ENCODE results near the gene CLIC6. TPM values are rescaled to one million over a fixed set of nuclear protein-coding genes. Genes with fewer than 3 reads are reported as not detected.

The CLIC6 gene
- total RNA-seq, 1 experiment from 2014 or later: 0.24 TPM

DNA sequence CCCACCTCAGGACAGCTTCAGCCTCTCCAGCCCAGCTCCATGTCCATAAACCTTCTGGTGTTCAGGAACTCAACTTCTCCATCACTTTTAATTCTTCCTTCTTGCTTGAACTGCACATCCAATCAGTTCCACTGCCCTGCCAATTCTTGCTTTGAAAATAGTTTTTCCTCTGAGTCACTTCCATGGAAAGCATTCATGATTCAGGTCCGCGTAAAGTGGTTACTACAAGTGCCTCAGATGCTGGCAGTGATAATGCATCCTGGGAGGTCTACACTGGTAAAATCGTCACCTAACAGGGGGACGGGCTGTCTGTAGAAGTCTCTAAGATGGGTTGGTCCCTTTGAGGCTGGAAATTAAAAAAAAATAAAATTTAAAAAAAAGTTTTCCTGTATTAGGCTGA is 27.9 kb upstream of the CLIC6 start:
- TF ChIP-seq, protein P1, sequence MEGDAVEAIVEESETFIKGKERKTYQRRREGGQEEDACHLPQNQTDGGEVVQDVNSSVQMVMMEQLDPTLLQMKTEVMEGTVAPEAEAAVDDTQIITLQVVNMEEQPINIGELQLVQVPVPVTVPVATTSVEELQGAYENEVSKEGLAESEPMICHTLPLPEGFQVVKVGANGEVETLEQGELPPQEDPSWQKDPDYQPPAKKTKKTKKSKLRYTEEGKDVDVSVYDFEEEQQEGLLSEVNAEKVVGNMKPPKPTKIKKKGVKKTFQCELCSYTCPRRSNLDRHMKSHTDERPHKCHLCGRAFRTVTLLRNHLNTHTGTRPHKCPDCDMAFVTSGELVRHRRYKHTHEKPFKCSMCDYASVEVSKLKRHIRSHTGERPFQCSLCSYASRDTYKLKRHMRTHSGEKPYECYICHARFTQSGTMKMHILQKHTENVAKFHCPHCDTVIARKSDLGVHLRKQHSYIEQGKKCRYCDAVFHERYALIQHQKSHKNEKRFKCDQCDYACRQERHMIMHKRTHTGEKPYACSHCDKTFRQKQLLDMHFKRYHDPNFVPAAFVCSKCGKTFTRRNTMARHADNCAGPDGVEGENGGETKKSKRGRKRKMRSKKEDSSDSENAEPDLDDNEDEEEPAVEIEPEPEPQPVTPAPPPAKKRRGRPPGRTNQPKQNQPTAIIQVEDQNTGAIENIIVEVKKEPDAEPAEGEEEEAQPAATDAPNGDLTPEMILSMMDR (IDR thresholded peaks at IDR 0.05; ENCODE audit: unreplicated experiment): no peak
- BruUV-seq (replicated peaks): no TSS peak
- intact Hi-C loops (cut with micrococcal nuclease; ENCODE audit: unreplicated experiment): no loop called here
- CTCF ChIA-PET: no interaction called here
- no peak for DNase-seq
- Mint-ChIP-seq H3K4me1 (ENCODE audit: low read depth, unreplicated experiment) (peaks cover 9% of the 10 kb centered on the region), H3K36me3 (ENCODE audit: insufficient read depth, unreplicated experiment) (no peaks in the 10 kb centered on the region), H3K27me3 (ENCODE audit: unreplicated experiment) (peaks cover 12% of the 10 kb centered on the region), H3K9me3 (ENCODE audit: low read depth, unreplicated experiment) (no peaks in the 10 kb centered on the region), H3K27ac (ENCODE audit: unreplicated experiment) (no peak overlapping the region), H3K4me3 (ENCODE audit: low read depth, unreplicated experiment) (no peak overlapping the region)

DNA sequence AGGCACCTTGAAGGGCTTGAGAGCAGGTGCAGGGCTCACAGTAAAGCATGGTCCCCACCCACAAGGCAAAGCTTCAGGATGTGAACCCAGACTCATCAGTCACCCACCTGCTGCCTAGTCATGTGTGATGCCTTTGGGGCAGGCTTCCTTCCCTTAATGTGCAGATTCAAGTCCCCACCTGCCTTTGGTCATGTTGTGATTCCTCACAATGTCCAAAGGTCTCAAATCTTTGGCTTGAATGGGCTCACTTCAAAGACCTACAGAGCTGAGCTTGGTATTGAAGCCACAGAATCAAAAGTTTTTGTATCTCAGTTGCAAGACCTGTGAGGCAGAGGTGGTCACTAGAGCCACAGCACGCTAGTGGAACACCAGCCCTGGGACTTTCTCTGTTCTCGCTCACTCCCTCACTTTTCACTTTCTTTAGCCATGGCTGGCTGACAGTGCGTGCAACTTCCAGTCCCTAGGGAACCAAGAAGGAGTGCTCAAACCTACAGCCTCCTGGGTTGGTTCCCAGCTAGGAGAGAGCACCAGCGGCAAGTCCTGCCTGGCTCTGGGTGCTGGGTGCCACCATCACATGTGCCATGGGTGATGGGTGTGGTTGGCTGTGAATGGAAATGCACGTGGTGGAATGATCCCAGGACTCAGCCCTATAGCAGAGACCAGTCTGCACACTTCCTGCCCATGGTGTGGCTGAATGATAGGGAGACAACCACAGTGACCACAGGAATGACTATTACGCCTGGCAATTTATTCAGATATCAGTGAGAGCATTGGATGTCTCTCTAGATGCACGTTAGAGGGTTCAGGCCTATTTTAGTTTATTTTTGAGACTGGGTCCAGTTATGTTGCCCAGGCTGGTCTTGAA is 26.4 kb upstream of the CLIC6 start:
- Mint-ChIP-seq H3K4me3 (ENCODE audit: low read depth, unreplicated experiment) (no peak overlapping the region), H3K9me3 (ENCODE audit: low read depth, unreplicated experiment) (no peaks in the 10 kb centered on the region), H3K36me3 (ENCODE audit: insufficient read depth, unreplicated experiment) (no peaks in the 10 kb centered on the region), H3K27me3 (ENCODE audit: unreplicated experiment) (no peaks in the 10 kb centered on the region), H3K4me1 (ENCODE audit: low read depth, unreplicated experiment) (peaks cover 15% of the 10 kb centered on the region), H3K27ac (ENCODE audit: unreplicated experiment) (no peak overlapping the region)
- DNase-seq: no peak
- TF ChIP-seq, protein P1 (IDR thresholded peaks at IDR 0.05; ENCODE audit: unreplicated experiment): no peak
- intact Hi-C loops (cut with micrococcal nuclease; ENCODE audit: unreplicated experiment): no loop called here
- BruUV-seq (replicated peaks): no TSS peak
- CTCF ChIA-PET: no interaction called here

DNA sequence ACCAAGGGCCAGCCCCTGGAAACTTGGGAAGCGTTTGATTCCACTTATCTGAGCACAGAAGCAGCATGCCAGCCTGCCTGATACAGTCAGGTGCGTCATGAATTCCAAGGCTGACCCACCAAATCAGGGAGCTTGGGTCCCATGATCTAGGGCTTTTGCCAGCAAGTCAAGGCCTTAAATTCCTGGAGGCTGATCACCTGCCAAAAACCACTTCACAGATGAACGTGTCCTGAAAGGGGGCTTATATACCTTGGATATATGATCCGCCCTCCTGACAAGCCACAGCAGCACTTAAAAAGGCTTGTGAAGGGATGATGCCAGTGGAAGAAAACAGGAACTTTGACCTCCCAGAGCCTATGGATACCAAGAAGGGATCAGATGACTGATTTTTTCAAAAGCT is 24.0 kb upstream of the CLIC6 start:
- Mint-ChIP-seq H3K27ac (ENCODE audit: unreplicated experiment) (no peak overlapping the region), H3K4me1 (ENCODE audit: low read depth, unreplicated experiment) (peaks cover 23% of the 10 kb centered on the region), H3K9me3 (ENCODE audit: low read depth, unreplicated experiment) (no peaks in the 10 kb centered on the region), H3K36me3 (ENCODE audit: insufficient read depth, unreplicated experiment) (no peaks in the 10 kb centered on the region), H3K4me3 (ENCODE audit: low read depth, unreplicated experiment) (no peak overlapping the region), H3K27me3 (ENCODE audit: unreplicated experiment) (no peaks in the 10 kb centered on the region)
- no TSS peak for BruUV-seq (replicated peaks)
- TF ChIP-seq, protein P1 (IDR thresholded peaks at IDR 0.05; ENCODE audit: unreplicated experiment): no peak
- intact Hi-C loops (cut with micrococcal nuclease; ENCODE audit: unreplicated experiment): no loop called here
- DNase-seq: no peak
- CTCF ChIA-PET: no interaction called here

DNA sequence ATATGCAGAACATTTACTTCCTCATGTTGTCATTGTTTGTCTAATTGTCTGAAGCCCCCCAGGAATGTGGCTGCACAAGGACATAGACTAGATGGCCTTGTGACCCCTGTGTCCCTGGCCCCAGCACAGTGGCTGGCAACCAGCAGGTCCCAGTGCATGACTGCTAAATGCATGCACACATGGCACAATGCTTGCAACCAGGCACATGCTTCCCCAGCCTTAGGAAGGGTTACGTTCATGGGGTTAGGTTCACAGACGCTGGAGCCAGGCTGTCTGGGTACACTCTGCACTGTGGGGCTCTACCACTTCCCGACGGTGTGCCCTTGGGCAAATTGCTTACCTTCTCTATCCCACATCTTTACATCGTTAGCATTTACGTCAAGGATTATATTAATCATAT is 21.2 kb upstream of the CLIC6 start:
- peaks cover 14% of the 10 kb centered on the region for H3K4me1 Mint-ChIP-seq (ENCODE audit: low read depth, unreplicated experiment)
- no peak overlapping the region for H3K27ac Mint-ChIP-seq (ENCODE audit: unreplicated experiment)
- CTCF ChIA-PET: no interaction called here
- no peak overlapping the region for H3K4me3 Mint-ChIP-seq (ENCODE audit: low read depth, unreplicated experiment)
- no peaks in the 10 kb centered on the region for H3K36me3 Mint-ChIP-seq (ENCODE audit: insufficient read depth, unreplicated experiment)
- no TSS peak for BruUV-seq (replicated peaks)
- DNase-seq: no peak
- H3K9me3 Mint-ChIP-seq (ENCODE audit: low read depth, unreplicated experiment): no peaks in the 10 kb centered on the region
- intact Hi-C loops (cut with micrococcal nuclease; ENCODE audit: unreplicated experiment): no loop called here
- TF ChIP-seq, protein P1 (IDR thresholded peaks at IDR 0.05; ENCODE audit: unreplicated experiment): no peak
- H3K27me3 Mint-ChIP-seq (ENCODE audit: unreplicated experiment): no peaks in the 10 kb centered on the region

All from Calu3 (cell line).